GM12892 (cell line): ENCODE data around the gene SPTBN1.

Experiments
- POLR2A ChIP-seq: IDR thresholded peaks from 2 replicates; pipeline ENCODE4 v1.6.1; 2011; ENCODE audit warnings: low read depth, low read length, control low read depth
- POLR2AphosphoS5 ChIP-seq: IDR thresholded peaks from 2 replicates; pipeline ENCODE4 v1.6.1; 2011; ENCODE audit warnings: low read depth, low read length, control low read depth
- TAF1 ChIP-seq: IDR thresholded peaks from 2 replicates; pipeline ENCODE4 v1.6.1; 2011; ENCODE audit warnings: low read depth, mild to moderate bottlenecking, control low read depth, low read length, borderline replicate concordance

- no peak for TF ChIP-seq POLR2A
- no peak for TF ChIP-seq TAF1
- TF ChIP-seq POLR2AphosphoS5, result no peak
Measured at GRCh38 chr2:54416938-54417337, 39.2 kb upstream of the SPTBN1 start.
